Amygdala (tissue), 56 donors: Measurements from ENCODE around the gene LEAP2.

Source experiments
- DNase-seq, 56 donors: peaks; one replicate each; lab custom pipeline; 2025; lab: John Stamatoyannopoulos, UW

The LEAP2 gene

GRCh38 chr5:132873119-132873929, at the start of gene LEAP2:
Gene LEAP2, plus strand, starts transcription at chr5:132873668. Its CDS starts 27 bp downstream, at chr5:132873695.
- no peak for DNase-seq

GRCh38 chr5:132824426-132824825, 49.0 kb upstream of the LEAP2 start:
- DNase-seq: no peak

GRCh38 chr5:132825033-132825833, 48.2 kb upstream of the LEAP2 start:
- no peak for DNase-seq

GRCh38 chr5:132825834-132826391, 47.6 kb upstream of the LEAP2 start:
- DNase-seq: no peak

GRCh38 chr5:132826424-132827082, 46.9 kb upstream of the LEAP2 start:
- no peak for DNase-seq

- DNase-seq: no peak
These were observed 45.4 kb upstream of the LEAP2 start for GRCh38 chr5:132827943-132828673.

GRCh38 chr5:132828846-132829494, 44.5 kb upstream of the LEAP2 start:
- DNase-seq: no peak

GRCh38 chr5:132829742-132830435, 43.6 kb upstream of the LEAP2 start:
- DNase-seq: peak in 44 of 56 donors; percentile 18 to 81 (median 57)

GRCh38 chr5:132830436-132831094, 42.9 kb upstream of the LEAP2 start, which contains the start of gene SHROOM1:
Gene SHROOM1, minus strand, starts transcription at chr5:132830647. Its CDS starts 4,507 bp downstream, at chr5:132826140.
- DNase-seq: peak in 11 of 56 donors; percentile 23 to 63 (median 44)

GRCh38 chr5:132831095-132831860, 42.2 kb upstream of the LEAP2 start:
- DNase-seq: no peak

GRCh38 chr5:132832612-132833011, 40.9 kb upstream of the LEAP2 start:
- no peak for DNase-seq

- no peak for DNase-seq
These were observed 39.4 kb upstream of the LEAP2 start for GRCh38 chr5:132834057-132834456.

GRCh38 chr5:132836852-132837251, 36.6 kb upstream of the LEAP2 start:
- DNase-seq: no peak

- DNase-seq: no peak
These were observed 35.6 kb upstream of the LEAP2 start for GRCh38 chr5:132837868-132838267.

- DNase-seq: no peak
These were observed 34.8 kb upstream of the LEAP2 start for GRCh38 chr5:132838516-132839282.

GRCh38 chr5:132839426-132840301, 33.8 kb upstream of the LEAP2 start:
- DNase-seq: no peak
